IMR-90 (cell line): Measurements from ENCODE around the gene ATXN1. TPM values are rescaled to one million over a fixed set of nuclear protein-coding genes. Genes with fewer than 3 reads are reported as not detected.

Experiments used
- ATAC-seq: fragments of 200-7000 bp; cut with Tn5 transposase; 2 replicates; pipeline ENCODE4 v1.9.1; 2020; ENCODE audit warnings: low read depth, mild to moderate bottlenecking, moderate library complexity
- BruUV-seq: library from RNA; stranded (reverse); fragments of 400-500 nt; replicated peaks from 2 replicates; lab custom pipeline; 2021; lab: Mats Ljungman, UMichigan
- CTCF ChIA-PET: fragments of 300-600 bp; formaldehyde crosslinking; extraction: SDS; loops from one replicate; lab custom pipeline; 2021; ENCODE audit warnings: antibody characterized with exemption; lab: Yijun Ruan, JAX
- POLR2A ChIA-PET: fragments of 300-600 bp; sonication (Branson Sonifier 250); formaldehyde crosslinking; loops from one replicate; lab custom pipeline; 2022; ENCODE audit warnings: antibody characterized with exemption; ENCODE audit not compliant: unreplicated experiment; lab: Charles Lee
- DNase-seq: peaks from one replicate; pipeline ENCODE4 v3.0.0; 2013
- H2AFZ ChIP-seq: replicated peaks from 2 replicates; pipeline ENCODE3; 2013; ENCODE audit warnings: low read length, mild to moderate bottlenecking; ENCODE audit not compliant: poor library complexity
- H2AK5ac ChIP-seq: 2 replicates; pipeline ENCODE4 v1.6.1; 2013; ENCODE audit warnings: low read depth, low read length, inconsistent platforms
- H2AK9ac ChIP-seq: replicated peaks from 2 replicates; pipeline ENCODE3; 2013; ENCODE audit warnings: mild to moderate bottlenecking, low read depth, low read length, moderate library complexity; ENCODE audit not compliant: poor library complexity
- H2BK120ac ChIP-seq: 2 replicates; pipeline ENCODE4 v1.6.1; 2013; ENCODE audit warnings: low read depth, low read length, inconsistent platforms
- H2BK15ac ChIP-seq: 3 replicates; pipeline ENCODE4 v1.6.1; 2013; ENCODE audit warnings: low read depth, low read length, inconsistent platforms
- H2BK20ac ChIP-seq: 2 replicates; pipeline ENCODE4 v1.6.1; 2013; ENCODE audit warnings: low read depth, mild to moderate bottlenecking, inconsistent platforms, low read length, moderate library complexity
- H2BK5ac ChIP-seq: 2 replicates; pipeline ENCODE4 v1.6.1; 2013; ENCODE audit warnings: mild to moderate bottlenecking, low read depth, low read length, inconsistent platforms; ENCODE audit not compliant: poor library complexity, severe bottlenecking
- H3K14ac ChIP-seq: replicated peaks from 2 replicates; pipeline ENCODE4 v1.6.1; 2013; ENCODE audit warnings: low read depth, low read length, inconsistent platforms
- H3K18ac ChIP-seq: 2 replicates; pipeline ENCODE4 v1.6.1; 2013; ENCODE audit warnings: low read depth, low read length, control low read depth
- H3K23ac ChIP-seq: 2 replicates; pipeline ENCODE4 v1.6.1; 2013; ENCODE audit warnings: low read depth, low read length, inconsistent platforms
- H3K27ac ChIP-seq: 2 replicates; pipeline ENCODE4 v1.5.1; 2013; ENCODE audit warnings: mild to moderate bottlenecking, control low read depth, low read length; ENCODE audit not compliant: insufficient read depth
- H3K27me3 ChIP-seq: 2 replicates; pipeline ENCODE4 v1.6.1; 2013; ENCODE audit warnings: low read length; ENCODE audit not compliant: control insufficient read depth, insufficient read depth
- H3K36me3 ChIP-seq: 2 replicates; pipeline ENCODE4 v1.6.1; 2013; ENCODE audit warnings: low read length, mixed read lengths; ENCODE audit not compliant: control insufficient read depth, insufficient read depth
- H3K4ac ChIP-seq: 2 replicates; pipeline ENCODE4 v1.6.1; 2013; ENCODE audit warnings: low read depth, low read length, inconsistent platforms
- H3K4me1 ChIP-seq: 2 replicates; pipeline ENCODE4 v1.6.1; 2013; ENCODE audit warnings: low read length, mixed read lengths; ENCODE audit not compliant: control insufficient read depth, insufficient read depth
- H3K4me2 ChIP-seq: 2 replicates; pipeline ENCODE4 v1.6.1; 2013; ENCODE audit warnings: low read depth, mild to moderate bottlenecking, control low read depth, low read length, moderate library complexity
- H3K4me3 ChIP-seq: 2 replicates; pipeline ENCODE4 v1.5.1; 2013; ENCODE audit warnings: low read depth, mild to moderate bottlenecking, control low read depth, low read length, moderate library complexity; ENCODE audit not compliant: insufficient read depth
- H3K56ac ChIP-seq: 2 replicates; pipeline ENCODE4 v1.6.1; 2013; ENCODE audit warnings: low read length, inconsistent platforms; ENCODE audit not compliant: insufficient read depth; ENCODE audit errors: extremely low read depth
- H3K79me1 ChIP-seq, 2 experiments: 2 replicates each; pipeline ENCODE4 v1.6.1; 2013; ENCODE audit warnings: low read length in 2 of 2, inconsistent platforms in 1 of 2, low read depth in 1 of 2
- H3K9ac ChIP-seq: 2 replicates; pipeline ENCODE4 v1.6.1; 2013; ENCODE audit warnings: low read depth, low read length, control low read depth
- H3K9me1 ChIP-seq: 2 replicates; pipeline ENCODE4 v1.6.1; 2013; ENCODE audit warnings: low read length, inconsistent platforms; ENCODE audit not compliant: insufficient read depth
- H3K9me3 ChIP-seq: 2 replicates; pipeline ENCODE4 v1.6.1; 2013; ENCODE audit warnings: low read length; ENCODE audit not compliant: control insufficient read depth, insufficient read depth
- H4K20me1 ChIP-seq: 2 replicates; pipeline ENCODE4 v1.6.1; 2013; ENCODE audit warnings: low read length, inconsistent platforms; ENCODE audit not compliant: insufficient read depth
- H4K5ac ChIP-seq: 2 replicates; pipeline ENCODE4 v1.6.1; 2013; ENCODE audit warnings: mild to moderate bottlenecking, low read depth, low read length, control low read depth
- H4K8ac ChIP-seq, 2 experiments: 2 replicates each; pipeline ENCODE4 v1.6.1; 2013; ENCODE audit warnings: low read depth in 2 of 2, low read length in 2 of 2, control low read depth in 1 of 2, inconsistent platforms in 1 of 2
- H4K91ac ChIP-seq: 2 replicates; pipeline ENCODE4 v1.6.1; 2013; ENCODE audit warnings: low read depth, low read length, inconsistent platforms; ENCODE audit not compliant: insufficient read depth
- BHLHE40 ChIP-seq: fragments of 150-350 bp; IDR thresholded peaks from 2 replicates; pipeline ENCODE4 v1.6.1; 2016; ENCODE audit warnings: mild to moderate bottlenecking, low read depth, low read length
- RCOR1 ChIP-seq: IDR thresholded peaks from 2 replicates; pipeline ENCODE4 v1.6.1; 2012; ENCODE audit warnings: mild to moderate bottlenecking, low read length, improper control_type of control experiment; ENCODE audit not compliant: insufficient replicate concordance
- WGBS, 2 experiments: methylation state at CpG; one replicate each; pipeline versions ENCODE4 v1.1.5 to v1.1.7; 2013; ENCODE audit warnings: missing lambda C conversion rate in 2 of 2; ENCODE audit not compliant: insufficient read length in 1 of 2; ENCODE audit errors: extremely low coverage in 2 of 2; 5-methylcytosine and 5-hydroxymethylcytosine counted together
- dilution Hi-C: fragments of 300-500 bp; cut with HindIII; formaldehyde crosslinking; loops from one replicate; pipeline ENCODE4 v1.14.3; 2018; ENCODE audit warnings: low sequenced_read_pairs; ENCODE audit not compliant: unreplicated experiment
- in situ Hi-C: fragments of 300-500 bp; cut with MboI; formaldehyde crosslinking; loops from 3 replicates; pipeline ENCODE4 v1.14.3; 2019; ENCODE audit warnings: low sequenced_read_pairs, inconsistent platforms, mixed read lengths
- intact Hi-C: fragments of 100-400 bp; cut with micrococcal nuclease; formaldehyde crosslinking; loops from 2 replicates; pipeline ENCODE4 v1.10.0; 2022
- polyA plus RNA-seq, 3 experiments: library from polyadenylated mRNA; depleted of rRNA; stranded (reverse); fragments of >200 nt; gene quantifications; 2 replicates each; pipeline ENCODE4 v1.2.3, GENCODE V29; 2012; ENCODE audit warnings: low replicate concordance in 1 of 3
- total RNA-seq: library from RNA; depleted of rRNA; stranded (reverse); fragments of >200 nt; gene quantifications from 2 replicates; pipeline ENCODE4 v1.2.3, GENCODE V29; 2012

Gene ATXN1
- total and polyA plus RNA-seq, 2 of the 4 experiments (the other 2 are of a cell fraction) = 7.3 to 11.1 TPM

- no peak overlapping the region for H4K5ac ChIP-seq
- no peaks in the 10 kb centered on the region for H3K27me3 ChIP-seq
- no peak overlapping the region for H3K4ac ChIP-seq
- no peak overlapping the region for H3K4me2 ChIP-seq
- in situ Hi-C loops = no loop called here
- no peak overlapping the region for H2BK20ac ChIP-seq
- no peak overlapping the region for H2BK15ac ChIP-seq
- H4K91ac ChIP-seq = no peak overlapping the region
- ATAC-seq = no peak
- intact Hi-C loops = no loop called here
- dilution Hi-C loops = no loop called here
- no peak overlapping the region for H2AFZ ChIP-seq
- H3K18ac ChIP-seq = no peak overlapping the region
- no TSS peak for BruUV-seq
- no peak overlapping the region for H3K23ac ChIP-seq
- no peak overlapping the region for H3K56ac ChIP-seq
- no CpG with 5 or more reads among the region's 7 CpGs for WGBS, 2 experiments
- no peak overlapping the region for H3K9ac ChIP-seq
- no peaks in the 10 kb centered on the region; the same call in 1 of the 2 replicates for H4K20me1 ChIP-seq
- no peak for TF ChIP-seq BHLHE40
- no peak for TF ChIP-seq RCOR1
- H3K79me1 ChIP-seq = peaks cover 0 to 7% of the 10 kb centered on the region in 2 experiments; a peak in 1 of 4 replicates
- CTCF ChIA-PET = interaction anchor here (0.6 kb wide), 1 partner anchor 287 kb away, joined by 3 read pairs; no protein-coding TSS in a partner anchor
- peaks cover 5% of the 10 kb centered on the region for H3K36me3 ChIP-seq
- no peak overlapping the region for H3K14ac ChIP-seq
- H4K8ac ChIP-seq = no peak overlapping the region
- H3K4me3 ChIP-seq = no peak overlapping the region
- no peak overlapping the region for H2BK5ac ChIP-seq
- H3K4me1 ChIP-seq = no peaks in the 10 kb centered on the region; the same call in 1 of the 2 replicates
- H3K27ac ChIP-seq = no peak overlapping the region
- H2AK5ac ChIP-seq = no peak overlapping the region
- no peak for DNase-seq
- H2AK9ac ChIP-seq = no peak overlapping the region
- H3K9me3 ChIP-seq = no peaks in the 10 kb centered on the region
- POLR2A ChIA-PET = no interaction called here
- H3K9me1 ChIP-seq = peaks cover 4% of the 10 kb centered on the region; the same call in 1 of the 2 replicates
- H2BK120ac ChIP-seq = no peak overlapping the region
Observed at GRCh38 chr6:16542070-16542469, 219.2 kb downstream of the ATXN1 start.
